ENCODE measurements around the gene ICA1.

ICA1 gene

GRCh38 chr7:8236780-8237407 lies 25.1 kb downstream of the ICA1 start:
- no peak for TF ChIP-seq CTCF (conservative IDR thresholded peaks at IDR 0.05; ENCODE audit: low read length)
- H3K4me3 ChIP-seq (ENCODE audit: low read length), result no peak overlapping the region
- DNase-seq (ENCODE audit: low read depth), result no peak

- TF ChIP-seq CTCF (conservative IDR thresholded peaks at IDR 0.05; ENCODE audit: low read length), result no peak
- DNase-seq (ENCODE audit: low read depth), result no peak
- no peak overlapping the region for H3K4me3 ChIP-seq (ENCODE audit: low read length)
Measured at GRCh38 chr7:8232999-8233847, 28.7 kb downstream of the ICA1 start.

GRCh38 chr7:8229927-8230326 lies 32.0 kb downstream of the ICA1 start:
- no peak for TF ChIP-seq CTCF (conservative IDR thresholded peaks at IDR 0.05; ENCODE audit: low read length)
- H3K4me3 ChIP-seq (ENCODE audit: low read length), result no peak overlapping the region
- DNase-seq (ENCODE audit: low read depth), result no peak

GRCh38 chr7:8228766-8229674 lies 32.9 kb downstream of the ICA1 start:
- TF ChIP-seq CTCF (conservative IDR thresholded peaks at IDR 0.05; ENCODE audit: low read length), result no peak
- H3K4me3 ChIP-seq (ENCODE audit: low read length), result no peak overlapping the region
- DNase-seq (ENCODE audit: low read depth), result no peak

GRCh38 chr7:8228068-8228467 lies 33.9 kb downstream of the ICA1 start:
- no peak for DNase-seq (ENCODE audit: low read depth)
- H3K4me3 ChIP-seq (ENCODE audit: low read length), result no peak overlapping the region
- TF ChIP-seq CTCF (conservative IDR thresholded peaks at IDR 0.05; ENCODE audit: low read length), result no peak

- no peak overlapping the region for H3K4me3 ChIP-seq (ENCODE audit: low read length)
- TF ChIP-seq CTCF (conservative IDR thresholded peaks at IDR 0.05; ENCODE audit: low read length), result no peak
- no peak for DNase-seq (ENCODE audit: low read depth)
Measured at GRCh38 chr7:8227261-8227660, 34.7 kb downstream of the ICA1 start.
